ENCODE data around the gene CST7.

- TF ChIP-seq EZH2 (IDR thresholded peaks at IDR 0.05; ENCODE audit: borderline replicate concordance, low read depth, low read length, severe bottlenecking) (no peak), CTCF (IDR thresholded peaks at IDR 0.05; ENCODE audit: borderline replicate concordance, extremely low read depth, low read length, poor library complexity, severe bottlenecking) (no peak)
Observed at GRCh38 chr20:24912397-24913075, 36.5 kb upstream of the CST7 start.

Data from DND-41 (cell line).